ENCODE results near the gene NOP58.
"Not testable (repeated sequence)": the region's sequence is repeated elsewhere in the genome, so short reads cannot be mapped to it uniquely, and the experiment has no call there.

NOP58 gene

GRCh38 chr2:202306034-202306433, 40.5 kb downstream of the NOP58 start:
- no peak overlapping the region for H3K27ac ChIP-seq (ENCODE audit: low read length)
- no peaks in the 10 kb centered on the region for H3K4me1 ChIP-seq (ENCODE audit: control insufficient read depth, insufficient read depth, low read length)
- no peak overlapping the region for H3K4me3 ChIP-seq (ENCODE audit: low read length in 2 of 2)
- no peak overlapping the region for H3K9ac ChIP-seq (ENCODE audit: low read length in 2 of 2)
- peaks cover 38 to 43% of the 10 kb centered on the region in 2 donors for H3K36me3 ChIP-seq (ENCODE audit: control insufficient read depth in 2 of 2, insufficient read depth in 2 of 2, low read length in 2 of 2)
- H3K27me3 ChIP-seq (ENCODE audit: control insufficient read depth in 1 of 2, insufficient read depth in 2 of 2, low read length in 2 of 2), result no peaks in the 10 kb centered on the region
- H3K9me3 ChIP-seq (ENCODE audit: control insufficient read depth in 2 of 2, low read length in 2 of 2), result no peaks in the 10 kb centered on the region

DNA sequence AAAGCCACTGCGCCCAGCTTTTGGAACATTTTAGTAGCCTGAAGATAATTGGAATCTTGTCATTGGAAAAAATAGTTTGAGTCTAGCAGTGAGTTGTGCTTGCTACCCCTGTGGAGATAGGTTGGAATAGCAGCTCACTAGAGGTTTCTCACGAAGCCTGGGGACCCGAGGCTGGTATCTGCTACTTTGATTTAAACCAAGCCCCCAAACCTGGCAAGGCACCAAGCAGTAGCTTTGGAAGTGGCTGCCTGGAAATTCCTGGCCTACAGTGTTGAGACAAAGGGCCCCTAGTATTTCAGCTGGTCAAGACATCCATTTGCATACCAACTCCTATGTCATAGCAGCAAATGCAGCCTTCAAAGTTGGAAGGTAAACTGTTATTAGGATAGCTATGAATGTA, 42.1 kb downstream of the NOP58 start:
- H3K4me1 ChIP-seq (ENCODE audit: control insufficient read depth, insufficient read depth, low read length), result no peaks in the 10 kb centered on the region
- H3K27ac ChIP-seq (ENCODE audit: low read length), result no peak overlapping the region
- H3K9me3 ChIP-seq (ENCODE audit: control insufficient read depth in 2 of 2, low read length in 2 of 2), result no peaks in the 10 kb centered on the region
- H3K27me3 ChIP-seq (ENCODE audit: control insufficient read depth in 1 of 2, insufficient read depth in 2 of 2, low read length in 2 of 2), result no peaks in the 10 kb centered on the region
- no peak overlapping the region for H3K9ac ChIP-seq (ENCODE audit: low read length in 2 of 2)
- H3K4me3 ChIP-seq (ENCODE audit: low read length in 2 of 2), result no peak overlapping the region
- H3K36me3 ChIP-seq (ENCODE audit: control insufficient read depth in 2 of 2, insufficient read depth in 2 of 2, low read length in 2 of 2), result peaks cover 28 to 35% of the 10 kb centered on the region in 2 donors

GRCh38 chr2:202311823-202312388, 46.3 kb downstream of the NOP58 start:
- Histone ChIP-seq H3K27ac (ENCODE audit: low read length) (no peak overlapping the region), H3K9me3 (ENCODE audit: control insufficient read depth in 2 of 2, low read length in 2 of 2) (no peaks in the 10 kb centered on the region), H3K4me1 (ENCODE audit: control insufficient read depth, insufficient read depth, low read length) (no peaks in the 10 kb centered on the region), H3K36me3 (ENCODE audit: control insufficient read depth in 2 of 2, insufficient read depth in 2 of 2, low read length in 2 of 2) (peaks cover 0 to 3% of the 10 kb centered on the region in 2 donors), H3K27me3 (ENCODE audit: control insufficient read depth in 1 of 2, insufficient read depth in 2 of 2, low read length in 2 of 2) (no peaks in the 10 kb centered on the region), H3K9ac (ENCODE audit: low read length in 2 of 2) (no peak overlapping the region), H3K4me3 (ENCODE audit: low read length in 2 of 2) (no peak overlapping the region)

GRCh38 chr2:202314116-202314515, 48.6 kb downstream of the NOP58 start:
- H3K4me1 ChIP-seq (ENCODE audit: control insufficient read depth, insufficient read depth, low read length), result peaks cover 7% of the 10 kb centered on the region
- H3K27ac ChIP-seq (ENCODE audit: low read length), result no peak overlapping the region
- H3K9ac ChIP-seq (ENCODE audit: low read length in 2 of 2), result no peak overlapping the region
- H3K27me3 ChIP-seq (ENCODE audit: control insufficient read depth in 1 of 2, insufficient read depth in 2 of 2, low read length in 2 of 2), result no peaks in the 10 kb centered on the region
- no peaks in the 10 kb centered on the region for H3K9me3 ChIP-seq (ENCODE audit: control insufficient read depth in 2 of 2, low read length in 2 of 2)
- H3K4me3 ChIP-seq (ENCODE audit: low read length in 2 of 2), result no peak overlapping the region
- H3K36me3 ChIP-seq (ENCODE audit: control insufficient read depth in 2 of 2, insufficient read depth in 2 of 2, low read length in 2 of 2), result peaks cover 0 to 3% of the 10 kb centered on the region in 2 donors

DNA sequence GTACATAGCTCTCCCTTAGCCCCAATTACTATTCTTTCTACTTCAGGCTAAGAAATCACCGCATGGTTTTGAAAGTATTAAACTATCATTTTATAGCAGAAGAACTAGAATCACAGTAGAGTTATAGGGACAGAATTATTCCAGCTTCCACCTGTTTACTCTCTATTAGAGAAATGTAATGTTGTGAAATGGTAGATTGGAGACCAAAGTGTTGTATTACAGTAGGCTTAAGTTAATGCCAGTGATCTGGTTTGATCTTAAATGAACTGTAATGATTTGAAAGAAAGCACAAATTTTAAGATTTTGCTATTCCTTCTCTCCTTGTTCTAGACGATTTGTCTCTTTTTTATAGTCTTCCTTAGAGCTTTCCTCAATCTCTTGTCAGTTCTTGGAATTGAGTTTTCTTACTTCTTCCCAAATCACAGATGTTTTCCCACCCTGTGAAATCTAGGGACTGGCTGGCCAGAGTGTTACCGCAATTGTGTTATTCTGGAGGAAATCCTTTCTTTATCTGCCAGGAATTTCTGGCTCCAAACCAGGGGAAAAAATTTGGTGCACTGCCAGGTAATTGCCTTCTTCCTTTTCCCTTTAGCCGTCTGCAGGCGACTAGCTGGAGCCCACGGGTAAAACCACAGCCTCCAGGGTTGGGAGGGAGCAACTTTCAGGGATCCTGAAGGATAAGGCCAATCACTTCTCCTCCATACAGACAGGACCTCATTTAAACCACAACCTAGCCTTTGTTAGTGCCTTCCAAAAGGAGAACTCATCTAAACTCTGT, 51.7 kb downstream of the NOP58 start:
- no peak overlapping the region for H3K9ac ChIP-seq (ENCODE audit: low read length in 2 of 2)
- no peak overlapping the region for H3K4me3 ChIP-seq (ENCODE audit: low read length in 2 of 2)
- H3K9me3 ChIP-seq (ENCODE audit: control insufficient read depth in 2 of 2, low read length in 2 of 2), result no peaks in the 10 kb centered on the region
- no peak overlapping the region for H3K27ac ChIP-seq (ENCODE audit: low read length)
- no peaks in the 10 kb centered on the region for H3K36me3 ChIP-seq (ENCODE audit: control insufficient read depth in 2 of 2, insufficient read depth in 2 of 2, low read length in 2 of 2)
- H3K4me1 ChIP-seq (ENCODE audit: control insufficient read depth, insufficient read depth, low read length), result peaks cover 7% of the 10 kb centered on the region
- H3K27me3 ChIP-seq (ENCODE audit: control insufficient read depth in 1 of 2, insufficient read depth in 2 of 2, low read length in 2 of 2), result no peaks in the 10 kb centered on the region

DNA sequence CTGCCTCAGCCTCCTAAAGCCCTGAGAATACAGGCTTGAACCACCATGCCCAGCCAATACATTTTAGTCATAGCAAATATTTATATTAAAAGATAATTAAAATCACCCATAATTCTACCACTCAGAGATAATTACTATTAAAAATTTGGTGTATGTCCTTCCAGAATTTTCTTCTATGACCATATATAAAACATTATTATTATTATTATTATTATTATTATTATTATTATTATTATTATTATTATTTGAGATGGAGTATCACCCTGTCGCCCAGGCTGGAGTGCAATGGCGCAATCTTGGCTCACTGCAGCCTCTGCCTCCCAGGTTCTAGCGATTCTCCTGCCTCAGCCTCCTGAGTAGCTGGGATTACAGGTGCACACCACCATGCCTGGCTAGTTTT, 54.8 kb downstream of the NOP58 start:
- not testable (repeated sequence) for H3K9ac ChIP-seq (ENCODE audit: low read length in 2 of 2); H3K27ac ChIP-seq (ENCODE audit: low read length); H3K36me3 ChIP-seq (ENCODE audit: control insufficient read depth in 2 of 2, insufficient read depth in 2 of 2, low read length in 2 of 2); H3K4me1 ChIP-seq (ENCODE audit: control insufficient read depth, insufficient read depth, low read length); H3K27me3 ChIP-seq (ENCODE audit: control insufficient read depth in 1 of 2, insufficient read depth in 2 of 2, low read length in 2 of 2); H3K4me3 ChIP-seq (ENCODE audit: low read length in 2 of 2); H3K9me3 ChIP-seq (ENCODE audit: control insufficient read depth in 2 of 2, low read length in 2 of 2)

GRCh38 chr2:202322435-202322834, 56.9 kb downstream of the NOP58 start:
- no peaks in the 10 kb centered on the region for H3K27me3 ChIP-seq (ENCODE audit: control insufficient read depth in 1 of 2, insufficient read depth in 2 of 2, low read length in 2 of 2)
- no peak overlapping the region for H3K4me3 ChIP-seq (ENCODE audit: low read length in 2 of 2)
- peaks cover 0 to 2% of the 10 kb centered on the region in 2 donors for H3K36me3 ChIP-seq (ENCODE audit: control insufficient read depth in 2 of 2, insufficient read depth in 2 of 2, low read length in 2 of 2)
- no peaks in the 10 kb centered on the region for H3K9me3 ChIP-seq (ENCODE audit: control insufficient read depth in 2 of 2, low read length in 2 of 2)
- H3K4me1 ChIP-seq (ENCODE audit: control insufficient read depth, insufficient read depth, low read length), result peaks cover 5% of the 10 kb centered on the region
- no peak overlapping the region for H3K9ac ChIP-seq (ENCODE audit: low read length in 2 of 2)
- no peak overlapping the region for H3K27ac ChIP-seq (ENCODE audit: low read length)

- Histone ChIP-seq H3K9ac (ENCODE audit: low read length in 2 of 2) (no peak overlapping the region), H3K9me3 (ENCODE audit: control insufficient read depth in 2 of 2, low read length in 2 of 2) (no peaks in the 10 kb centered on the region), H3K4me1 (ENCODE audit: control insufficient read depth, insufficient read depth, low read length) (no peaks in the 10 kb centered on the region), H3K27ac (ENCODE audit: low read length) (no peak overlapping the region), H3K4me3 (ENCODE audit: low read length in 2 of 2) (no peak overlapping the region), H3K36me3 (ENCODE audit: control insufficient read depth in 2 of 2, insufficient read depth in 2 of 2, low read length in 2 of 2) (peaks cover 0 to 2% of the 10 kb centered on the region in 2 donors), H3K27me3 (ENCODE audit: control insufficient read depth in 1 of 2, insufficient read depth in 2 of 2, low read length in 2 of 2) (no peaks in the 10 kb centered on the region)
Measured at GRCh38 chr2:202327858-202328257, 62.3 kb downstream of the NOP58 start.

- Histone ChIP-seq H3K36me3 (ENCODE audit: control insufficient read depth in 2 of 2, insufficient read depth in 2 of 2, low read length in 2 of 2) (peaks cover 0 to 2% of the 10 kb centered on the region in 2 donors), H3K4me3 (ENCODE audit: low read length in 2 of 2) (no peak overlapping the region), H3K27ac (ENCODE audit: low read length) (no peak overlapping the region), H3K9me3 (ENCODE audit: control insufficient read depth in 2 of 2, low read length in 2 of 2) (no peaks in the 10 kb centered on the region), H3K4me1 (ENCODE audit: control insufficient read depth, insufficient read depth, low read length) (no peaks in the 10 kb centered on the region), H3K27me3 (ENCODE audit: control insufficient read depth in 1 of 2, insufficient read depth in 2 of 2, low read length in 2 of 2) (no peaks in the 10 kb centered on the region), H3K9ac (ENCODE audit: low read length in 2 of 2) (no peak overlapping the region)
Measured at GRCh38 chr2:202335791-202336467, 70.4 kb downstream of the NOP58 start.

DNA sequence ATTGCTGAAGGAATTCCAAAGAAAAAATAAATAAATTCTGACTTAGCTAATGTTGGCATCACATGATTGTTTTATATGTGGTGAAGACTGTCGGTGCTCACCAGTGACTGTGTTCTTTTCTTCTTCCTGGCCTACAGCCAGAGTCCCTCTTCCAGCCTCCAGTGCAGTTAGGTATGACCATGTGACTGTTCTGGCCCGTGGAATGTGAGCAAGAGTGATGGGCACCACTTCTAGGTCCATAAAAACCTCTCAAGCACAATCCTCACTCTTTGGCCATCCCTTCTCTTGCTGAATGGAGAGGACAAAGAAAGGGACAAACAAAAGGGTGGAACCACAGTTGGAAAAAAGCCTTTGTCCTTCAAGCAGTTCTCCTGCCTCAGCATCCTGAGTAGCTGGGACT, 71.6 kb downstream of the NOP58 start:
- Histone ChIP-seq H3K9ac (ENCODE audit: low read length in 2 of 2) (no peak overlapping the region), H3K4me1 (ENCODE audit: control insufficient read depth, insufficient read depth, low read length) (no peaks in the 10 kb centered on the region), H3K36me3 (ENCODE audit: control insufficient read depth in 2 of 2, insufficient read depth in 2 of 2, low read length in 2 of 2) (peaks cover 0 to 2% of the 10 kb centered on the region in 2 donors), H3K4me3 (ENCODE audit: low read length in 2 of 2) (no peak overlapping the region), H3K27me3 (ENCODE audit: control insufficient read depth in 1 of 2, insufficient read depth in 2 of 2, low read length in 2 of 2) (no peaks in the 10 kb centered on the region), H3K27ac (ENCODE audit: low read length) (no peak overlapping the region), H3K9me3 (ENCODE audit: control insufficient read depth in 2 of 2, low read length in 2 of 2) (no peaks in the 10 kb centered on the region)

All from stomach smooth muscle (tissue), 2 donors.